ENCODE data around the gene CCL4L2. TPM values are rescaled to one million over a fixed set of nuclear protein-coding genes. Genes with fewer than 3 reads are reported as not detected.
A peak's percentile ranks its signal among the peaks of the same experiment; 100 is the strongest.
"Not testable (repeated sequence)": the region's sequence is repeated elsewhere in the genome, so short reads cannot be mapped to it uniquely, and the experiment has no call there.

CCL4L2 gene
- total RNA-seq: 10 to 100 TPM; 24.9 to 37.4 TPM

DNA sequence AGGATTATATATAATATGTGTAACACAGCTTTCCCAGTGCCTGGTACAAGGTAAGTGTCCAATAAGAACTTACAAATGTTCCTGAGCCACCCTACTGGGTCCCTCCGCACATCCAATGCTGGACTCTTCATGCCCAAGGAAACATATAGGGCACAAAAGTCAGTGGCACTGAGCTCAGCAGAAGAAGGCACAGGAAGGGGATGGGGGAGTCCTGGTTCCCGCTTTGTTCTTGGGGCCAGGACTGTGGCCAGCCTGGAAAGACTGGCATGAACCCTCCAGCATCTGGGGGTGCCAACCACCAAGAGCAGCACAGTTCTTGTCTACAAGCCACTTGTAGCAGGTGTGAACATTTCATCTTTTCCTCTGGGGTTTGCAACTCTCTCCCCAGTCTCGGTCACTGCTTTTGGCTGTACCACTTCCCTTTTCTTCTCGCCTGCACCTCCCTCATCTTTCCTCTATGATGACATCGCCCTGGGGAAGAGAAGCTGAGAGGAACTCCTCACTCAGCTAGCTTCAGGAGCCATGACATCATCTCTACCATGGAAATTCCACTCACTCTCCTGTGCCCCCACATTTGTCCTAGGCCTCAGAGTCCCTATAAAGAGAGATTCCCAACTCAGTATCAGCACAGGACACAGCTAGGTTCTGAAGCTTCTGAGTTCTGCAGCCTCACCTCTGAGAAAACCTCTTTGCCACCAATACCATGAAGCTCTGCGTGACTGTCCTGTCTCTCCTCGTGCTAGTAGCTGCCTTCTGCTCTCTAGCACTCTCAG is at the start of gene CCL4L2:
CCL4L2 (plus strand) TSS at position 625 of the 773 bp plus-strand sequence.
- Mint-ChIP-seq H3K4me1 (ENCODE audit: low read depth in 2 of 2) (peaks cover 61 to 72% of the 10 kb centered on the region in 2 donors), H3K4me3 (peak within 1 kb of the TSS; percentile 75), H3K27ac (peak within 1 kb of the TSS; percentile 80 to 83)
- not testable (repeated sequence) for DNase-seq (ENCODE audit: low spot score); H3K9me3 Mint-ChIP-seq; H3K36me3 Mint-ChIP-seq; H3K27me3 Mint-ChIP-seq
- ATAC-seq: peak; percentile 79 to 84

DNA sequence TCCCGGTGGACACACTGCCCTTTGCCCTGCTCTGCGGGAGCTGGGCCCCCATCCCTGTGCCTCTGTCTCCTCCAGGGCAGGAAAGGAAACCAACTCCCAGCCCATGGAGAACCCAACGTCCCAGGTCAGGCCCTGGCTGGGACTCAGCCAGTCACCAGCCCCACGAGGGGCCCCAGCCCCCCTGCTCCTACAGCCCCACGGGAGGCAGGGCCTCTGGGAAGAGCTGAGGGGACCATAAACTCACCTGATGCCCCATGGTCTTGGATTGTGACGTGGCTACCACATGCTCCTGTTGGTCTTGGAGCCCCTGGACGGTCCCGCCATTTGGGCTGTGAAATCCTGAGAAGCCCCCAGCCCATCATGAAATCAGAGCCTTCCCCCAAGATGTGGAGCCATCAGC is 42.0 kb upstream of the CCL4L2 start:
- DNase-seq (ENCODE audit: low spot score); H3K4me1 Mint-ChIP-seq (ENCODE audit: low read depth in 2 of 2); H3K9me3 Mint-ChIP-seq; H3K27ac Mint-ChIP-seq; H3K27me3 Mint-ChIP-seq; H3K36me3 Mint-ChIP-seq; H3K4me3 Mint-ChIP-seq; ATAC-seq: not testable (repeated sequence)

DNA sequence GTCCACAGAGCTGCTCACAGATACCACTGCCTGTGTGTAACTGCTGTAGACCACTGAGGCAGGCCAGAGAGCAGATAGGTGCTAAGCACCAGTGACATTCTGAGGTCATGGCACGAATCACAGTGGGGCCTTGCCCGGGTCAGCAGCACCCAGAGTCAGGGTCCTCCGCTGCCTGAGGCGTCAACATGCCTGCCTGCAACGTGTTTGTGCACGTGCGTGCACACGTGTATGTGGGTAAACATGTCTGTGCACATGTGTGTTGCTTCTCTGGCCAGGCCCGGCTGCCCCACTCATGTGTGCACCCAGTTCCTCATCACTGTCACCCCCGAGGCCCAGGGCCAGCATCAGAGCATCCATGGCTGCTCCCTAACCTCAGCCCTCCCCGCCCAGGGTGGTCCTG is 34.3 kb upstream of the CCL4L2 start, which contains the start of gene TBC1D3B:
TBC1D3B (minus strand) TSS at position 101 of the 400 bp plus-strand sequence. CDS start 1,586 bp downstream, outside the sequence.
- not testable (repeated sequence) for DNase-seq (ENCODE audit: low spot score); H3K9me3 Mint-ChIP-seq; ATAC-seq; H3K36me3 Mint-ChIP-seq; H3K27ac Mint-ChIP-seq; H3K27me3 Mint-ChIP-seq; H3K4me3 Mint-ChIP-seq; H3K4me1 Mint-ChIP-seq (ENCODE audit: low read depth in 2 of 2)

DNA sequence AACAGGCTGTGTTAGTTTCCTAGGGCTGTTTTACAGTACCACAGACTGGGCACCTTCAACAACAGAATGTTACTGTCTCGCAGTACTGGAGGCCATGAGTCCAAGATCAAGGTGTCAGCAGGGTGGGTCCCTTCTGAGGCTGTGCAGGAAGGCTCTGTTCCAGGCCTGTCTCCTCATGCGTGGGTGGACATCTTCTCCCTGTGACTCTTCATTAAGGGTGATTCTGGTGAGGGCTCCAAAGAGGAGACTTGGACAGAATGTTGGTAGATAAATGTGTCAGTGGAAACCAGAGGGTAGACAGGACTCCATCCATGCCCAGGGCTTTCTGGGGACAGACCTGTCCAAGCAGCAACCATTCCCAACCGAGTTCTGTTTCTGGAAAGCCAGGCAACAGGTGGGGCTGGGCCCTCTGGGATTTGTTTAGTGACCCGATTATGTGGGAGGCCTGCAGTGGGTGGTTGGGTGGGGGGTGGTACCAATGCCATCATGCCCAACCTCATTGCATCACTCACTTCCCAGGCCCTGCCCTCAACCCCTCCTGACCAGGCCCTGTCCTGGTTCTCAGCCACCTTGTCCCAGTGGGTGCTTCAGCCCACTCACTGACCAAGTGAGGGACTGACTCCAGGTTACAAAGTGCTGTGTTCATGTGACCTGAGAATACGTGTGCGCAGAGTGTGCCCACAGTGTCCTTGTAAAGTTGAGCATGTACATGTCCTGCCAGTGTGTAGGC is 29.3 kb upstream of the CCL4L2 start:
- DNase-seq (ENCODE audit: low spot score); ATAC-seq; H3K9me3 Mint-ChIP-seq; H3K27me3 Mint-ChIP-seq; H3K36me3 Mint-ChIP-seq: not testable (repeated sequence)
- H3K4me3 Mint-ChIP-seq: peak overlapping the region; percentile 52
- peak overlapping the region in 1 of 2 donors; percentile 56 for H3K27ac Mint-ChIP-seq
- H3K4me1 Mint-ChIP-seq (ENCODE audit: low read depth in 2 of 2): peaks cover 19 to 26% of the 10 kb centered on the region in 2 donors

DNA sequence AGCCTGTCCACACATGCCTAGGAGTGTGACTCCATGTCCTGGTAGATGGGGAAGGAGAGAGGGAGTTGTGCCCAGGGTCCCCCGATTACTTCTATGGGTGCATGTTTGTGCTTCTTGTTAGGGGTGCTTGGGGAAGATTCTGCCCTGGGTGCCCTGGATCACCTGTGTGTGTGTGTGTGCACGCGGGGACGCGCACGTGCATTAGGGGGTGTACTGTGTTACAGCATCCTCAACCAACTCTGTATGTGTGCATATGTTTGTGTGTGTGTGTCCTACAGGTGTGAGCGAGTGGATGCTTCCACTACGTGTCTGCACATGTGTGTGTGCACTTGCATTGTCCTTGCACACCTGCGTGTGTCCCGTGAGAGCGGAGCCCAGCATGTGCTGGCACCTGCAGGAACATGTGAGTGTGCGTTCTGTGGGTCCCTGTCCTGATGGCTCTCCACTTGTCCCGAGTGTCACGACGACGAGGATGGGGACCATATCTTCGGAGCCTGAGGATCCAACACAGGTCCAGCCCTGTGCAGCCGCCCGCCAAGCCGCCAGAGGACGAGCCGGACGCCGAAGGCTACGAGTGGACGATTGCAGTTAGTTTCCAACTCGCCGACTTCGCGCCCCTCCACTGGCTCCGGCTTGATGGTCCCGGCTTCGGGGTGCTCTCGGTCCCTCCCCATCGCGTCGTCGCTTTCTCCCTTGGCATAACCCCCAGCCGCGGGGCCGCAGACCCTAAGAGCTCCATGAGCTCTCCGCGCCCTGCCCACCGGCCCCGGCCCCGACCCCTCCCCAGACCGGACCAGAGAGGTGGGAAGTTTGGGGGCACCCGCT is 28.5 kb upstream of the CCL4L2 start:
- ATAC-seq (no peak), DNase-seq (ENCODE audit: low spot score) (no peak)
- Mint-ChIP-seq H3K4me3 (peak overlapping the region; percentile 52), H3K27me3 (no peaks in the 10 kb centered on the region), H3K27ac (peak overlapping the region in 1 of 2 donors; percentile 56), H3K9me3 (no peaks in the 10 kb centered on the region), H3K4me1 (ENCODE audit: low read depth in 2 of 2) (peaks cover 25 to 27% of the 10 kb centered on the region in 2 donors), H3K36me3 (no peaks in the 10 kb centered on the region)

DNA sequence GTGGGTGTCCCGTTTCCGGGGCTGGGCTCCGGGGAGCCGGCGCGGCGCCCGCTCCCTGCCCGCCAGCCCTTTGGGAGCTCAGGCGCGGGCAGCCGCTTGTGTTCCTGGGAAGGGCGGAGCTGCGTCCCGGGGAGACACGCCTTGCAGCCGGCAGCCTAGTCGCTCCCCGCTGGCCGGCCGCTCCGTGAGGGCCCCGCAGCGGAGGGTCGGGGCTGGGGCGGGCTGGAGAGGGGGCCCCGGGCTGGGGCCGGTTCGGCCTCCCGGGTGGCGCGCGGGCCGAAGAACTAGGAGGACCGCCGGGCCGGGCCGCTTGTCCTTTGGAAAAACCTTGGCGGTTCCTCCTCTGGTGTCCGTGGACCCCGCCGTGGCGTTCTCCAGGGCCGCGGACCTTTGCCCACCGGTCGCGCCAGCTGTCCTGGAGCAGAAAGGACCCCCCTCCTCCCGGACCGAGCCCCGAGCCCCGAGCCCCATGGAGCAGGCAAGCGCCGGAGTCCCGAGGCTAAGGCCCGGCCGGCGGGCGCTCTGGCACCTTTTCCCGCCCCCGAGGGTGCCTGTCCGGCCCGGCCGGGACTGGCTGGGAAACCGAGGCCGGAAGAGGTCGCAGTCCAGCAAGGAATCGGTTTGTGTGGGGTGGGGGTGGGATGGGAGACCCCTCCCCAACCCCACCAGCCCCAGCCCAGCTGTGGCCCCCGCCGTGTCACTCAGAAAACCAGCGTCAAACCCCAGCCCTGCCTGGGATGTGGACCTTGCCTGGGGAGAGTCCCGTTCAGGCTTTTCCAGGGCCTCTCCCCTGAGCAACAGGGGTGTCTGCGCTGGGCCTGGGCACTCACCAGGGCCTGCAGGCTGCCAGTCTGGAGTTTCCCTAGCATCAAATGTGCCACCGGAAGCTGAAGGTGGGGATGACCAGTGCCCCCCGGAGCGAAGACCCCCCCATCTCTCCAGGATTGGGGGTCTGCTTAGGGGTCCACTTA is 27.6 kb upstream of the CCL4L2 start:
- ATAC-seq: peak; percentile 68 to 73
- no peaks in the 10 kb centered on the region for H3K27me3 Mint-ChIP-seq
- peaks cover 34 to 36% of the 10 kb centered on the region in 2 donors for H3K4me1 Mint-ChIP-seq (ENCODE audit: low read depth in 2 of 2)
- H3K27ac Mint-ChIP-seq: peak overlapping the region; percentile 87 to 92
- no peaks in the 10 kb centered on the region for H3K9me3 Mint-ChIP-seq
- peak; percentile 78 for DNase-seq (ENCODE audit: low spot score)
- H3K4me3 Mint-ChIP-seq: peak overlapping the region; percentile 69
- no peaks in the 10 kb centered on the region for H3K36me3 Mint-ChIP-seq

DNA sequence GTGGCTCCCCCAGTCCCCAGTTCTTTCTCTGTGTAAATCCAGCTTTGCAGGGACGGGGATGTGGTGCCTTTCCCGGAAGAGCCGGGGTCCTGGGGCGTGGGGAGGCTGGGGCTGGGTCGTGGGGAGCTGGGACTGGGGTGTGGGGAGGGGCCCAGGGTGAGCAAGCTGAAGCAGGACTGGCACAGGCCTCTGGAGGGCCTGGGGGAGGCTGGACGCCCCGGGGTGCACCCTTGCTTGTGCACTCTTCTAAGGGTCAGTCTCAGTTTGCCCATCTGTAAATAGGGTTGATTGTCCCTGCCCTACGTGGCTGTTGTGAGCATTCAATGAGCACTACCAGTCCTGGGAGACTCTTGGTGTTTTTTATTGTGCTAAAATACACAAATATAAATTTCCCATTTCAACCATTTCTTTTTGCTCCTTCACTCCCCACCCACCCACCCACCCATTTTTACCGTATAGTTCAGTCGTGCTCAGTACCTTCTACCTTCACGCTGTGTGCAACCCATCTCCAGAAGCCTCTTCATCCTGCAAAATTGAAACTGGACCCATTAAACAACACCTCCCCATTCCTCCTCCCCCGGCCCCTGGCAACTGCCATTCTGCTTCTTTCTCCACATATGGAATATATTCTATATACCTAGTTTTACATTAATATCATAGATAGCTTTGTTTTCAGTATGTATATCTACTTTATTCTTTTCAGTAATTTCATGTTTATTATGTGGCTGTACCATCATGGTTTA is 26.7 kb upstream of the CCL4L2 start:
- H3K36me3 Mint-ChIP-seq: no peaks in the 10 kb centered on the region
- H3K27ac Mint-ChIP-seq: peak overlapping the region; percentile 87 to 92
- H3K4me3 Mint-ChIP-seq: peak overlapping the region; percentile 69
- DNase-seq (ENCODE audit: low spot score): no peak
- H3K27me3 Mint-ChIP-seq: no peaks in the 10 kb centered on the region
- no peaks in the 10 kb centered on the region for H3K9me3 Mint-ChIP-seq
- ATAC-seq: no peak
- peaks cover 43 to 44% of the 10 kb centered on the region in 2 donors for H3K4me1 Mint-ChIP-seq (ENCODE audit: low read depth in 2 of 2)

DNA sequence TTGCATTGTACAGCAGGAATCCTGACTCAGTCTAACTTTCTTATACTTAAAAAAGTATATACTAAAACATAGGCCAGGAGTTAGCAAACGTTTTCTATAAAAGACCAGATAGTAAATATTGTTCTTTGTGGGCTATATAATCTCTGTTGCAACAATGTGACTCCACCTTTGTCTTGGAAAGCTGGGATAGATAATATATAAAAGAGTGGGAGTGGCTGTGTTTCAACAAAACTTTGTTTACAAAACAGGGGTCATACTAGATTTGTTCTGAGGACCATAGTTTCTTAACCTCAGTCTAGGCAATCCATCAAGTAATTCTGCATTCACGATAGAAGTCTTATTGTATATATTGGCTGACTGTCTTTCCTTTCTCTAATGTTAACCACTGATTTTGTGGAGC is 25.4 kb upstream of the CCL4L2 start:
- peak overlapping the region; percentile 87 to 92 for H3K27ac Mint-ChIP-seq
- H3K4me1 Mint-ChIP-seq (ENCODE audit: low read depth in 2 of 2): peaks cover 50 to 51% of the 10 kb centered on the region in 2 donors
- H3K9me3 Mint-ChIP-seq: no peaks in the 10 kb centered on the region
- no peaks in the 10 kb centered on the region for H3K36me3 Mint-ChIP-seq
- peak overlapping the region; percentile 69 for H3K4me3 Mint-ChIP-seq
- no peak for DNase-seq (ENCODE audit: low spot score)
- ATAC-seq: no peak
- no peaks in the 10 kb centered on the region for H3K27me3 Mint-ChIP-seq

DNA sequence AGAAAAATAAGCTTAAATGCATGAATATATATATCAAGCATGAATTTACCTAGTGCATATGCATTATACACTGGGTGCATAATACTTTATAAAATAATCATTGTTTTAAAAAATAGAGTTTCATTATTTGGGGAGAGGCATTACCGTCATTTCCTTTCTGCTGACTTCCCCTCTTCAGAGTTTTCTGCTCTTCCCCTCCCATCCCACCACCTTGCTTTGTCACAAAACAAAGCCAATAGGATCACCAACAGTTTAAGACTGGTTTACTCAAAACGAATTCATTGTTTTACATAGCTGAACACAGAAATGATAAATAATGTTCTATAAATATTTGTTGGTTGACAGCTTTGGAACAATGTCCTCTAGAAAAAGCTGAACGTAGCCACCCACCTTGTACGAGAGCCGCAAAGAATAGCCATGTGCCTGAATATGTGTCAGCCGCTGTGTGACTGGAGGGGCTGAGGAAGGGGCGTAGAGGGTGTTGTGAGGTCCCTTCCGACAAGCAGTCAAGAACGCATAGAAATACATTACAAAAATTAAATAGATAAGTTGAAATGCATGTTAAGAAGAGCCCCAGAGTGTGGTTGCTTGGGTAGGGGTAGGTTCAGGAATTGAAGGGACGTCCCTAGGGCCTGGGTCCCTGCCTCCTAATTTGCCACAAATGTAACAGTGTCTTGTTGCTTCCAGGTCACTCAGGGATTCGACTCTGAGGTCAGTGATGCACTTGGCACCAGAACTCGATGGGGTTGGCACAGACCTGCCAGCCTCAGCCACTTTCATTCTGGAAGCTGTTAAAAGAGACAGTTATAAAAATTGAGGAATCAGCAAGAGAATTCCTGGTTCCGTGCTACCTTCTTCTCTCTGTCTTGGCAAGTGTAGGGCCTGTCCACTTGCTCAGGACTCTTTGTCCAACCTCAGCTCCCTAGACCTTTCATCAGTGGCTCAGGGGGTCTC is 23.8 kb upstream of the CCL4L2 start:
- not testable (repeated sequence) for ATAC-seq; H3K36me3 Mint-ChIP-seq; H3K9me3 Mint-ChIP-seq; DNase-seq (ENCODE audit: low spot score); H3K27me3 Mint-ChIP-seq
- H3K27ac Mint-ChIP-seq: peak overlapping the region; percentile 87 to 92
- peak overlapping the region; percentile 62 for H3K4me3 Mint-ChIP-seq
- peaks cover 59 to 67% of the 10 kb centered on the region in 2 donors for H3K4me1 Mint-ChIP-seq (ENCODE audit: low read depth in 2 of 2)

DNA sequence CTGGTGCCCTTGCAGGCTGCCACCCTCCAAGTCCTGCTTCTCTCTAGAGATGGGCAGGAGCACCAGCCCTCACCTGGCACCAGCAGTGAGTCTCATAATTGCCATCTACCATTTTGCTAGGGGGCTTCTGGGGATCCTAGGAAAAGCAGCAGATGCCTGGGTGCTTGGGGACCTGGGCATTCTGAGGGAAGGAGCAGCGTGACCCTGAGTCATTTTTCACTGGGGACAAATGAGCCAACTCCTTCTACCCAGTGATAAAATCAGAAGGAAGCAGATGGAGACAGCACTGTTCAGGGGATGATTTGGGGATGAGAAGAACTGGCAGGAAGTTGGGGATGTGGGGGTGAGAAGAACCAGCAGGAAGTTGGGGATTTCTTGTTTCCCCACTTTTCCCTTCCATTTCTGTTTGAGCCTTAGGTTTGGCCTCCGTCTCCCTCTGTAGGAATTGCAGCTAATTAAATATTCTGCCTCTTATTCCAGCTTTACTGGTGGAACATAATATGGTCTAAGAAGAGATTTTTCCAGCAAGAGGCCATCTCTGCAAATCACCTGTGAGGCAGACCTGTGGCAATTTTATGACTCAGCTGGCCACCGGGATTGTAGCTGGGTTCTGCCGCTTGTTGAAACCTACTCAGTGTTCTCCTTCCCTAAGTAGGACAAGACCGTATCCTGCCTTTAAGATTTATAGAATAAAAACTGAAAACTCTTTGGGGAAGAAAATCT is 22.8 kb upstream of the CCL4L2 start:
- H3K27ac Mint-ChIP-seq: peak overlapping the region; percentile 87 to 92
- H3K4me1 Mint-ChIP-seq (ENCODE audit: low read depth in 2 of 2): peaks cover 63 to 77% of the 10 kb centered on the region in 2 donors
- not testable (repeated sequence) for H3K9me3 Mint-ChIP-seq; DNase-seq (ENCODE audit: low spot score); ATAC-seq; H3K36me3 Mint-ChIP-seq; H3K27me3 Mint-ChIP-seq
- H3K4me3 Mint-ChIP-seq: peak overlapping the region; percentile 62

DNA sequence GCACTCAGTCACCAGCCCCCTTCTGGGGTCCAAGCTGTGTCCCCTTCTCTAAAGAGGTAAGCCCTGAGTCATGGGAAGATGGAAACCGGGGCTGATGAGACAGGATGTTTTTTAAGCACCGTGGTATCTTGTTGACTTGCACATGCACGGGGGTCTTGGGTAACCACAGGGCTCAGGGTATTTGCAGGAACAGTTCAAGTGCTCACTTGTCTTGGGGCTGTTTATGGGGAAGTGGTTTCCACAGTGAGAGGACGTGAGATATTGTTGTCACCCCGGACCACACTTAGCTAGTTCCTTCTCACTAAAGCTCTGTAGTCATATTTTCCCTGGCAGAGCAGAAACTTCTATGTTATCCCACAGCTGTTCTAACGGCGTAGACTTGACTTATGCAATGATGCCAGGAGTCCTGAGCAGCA is 22.0 kb upstream of the CCL4L2 start:
- H3K4me3 Mint-ChIP-seq: peak overlapping the region; percentile 62
- H3K4me1 Mint-ChIP-seq (ENCODE audit: low read depth in 2 of 2): peaks cover 67 to 85% of the 10 kb centered on the region in 2 donors
- peak overlapping the region; percentile 87 to 92 for H3K27ac Mint-ChIP-seq
- H3K9me3 Mint-ChIP-seq: no peaks in the 10 kb centered on the region
- ATAC-seq (peak; percentile 91 to 94), DNase-seq (ENCODE audit: low spot score) (peak; percentile 83)
- H3K27me3 Mint-ChIP-seq: no peaks in the 10 kb centered on the region
- H3K36me3 Mint-ChIP-seq: no peaks in the 10 kb centered on the region
